HG03571 (cell line): ENCODE data around the gene RIOK3.
A peak's percentile ranks its signal among the peaks of the same experiment; 100 is the strongest.
"Not testable (repeated sequence)": the region's sequence is repeated elsewhere in the genome, so short reads cannot be mapped to it uniquely, and the experiment has no call there.

ENCODE experiments used
- ATAC-seq: cut with Tn5 transposase; IDR thresholded peaks from one replicate; pipeline ENCODE4 v1.9.1; 2021; ENCODE audit not compliant: unreplicated experiment

Gene RIOK3

DNA sequence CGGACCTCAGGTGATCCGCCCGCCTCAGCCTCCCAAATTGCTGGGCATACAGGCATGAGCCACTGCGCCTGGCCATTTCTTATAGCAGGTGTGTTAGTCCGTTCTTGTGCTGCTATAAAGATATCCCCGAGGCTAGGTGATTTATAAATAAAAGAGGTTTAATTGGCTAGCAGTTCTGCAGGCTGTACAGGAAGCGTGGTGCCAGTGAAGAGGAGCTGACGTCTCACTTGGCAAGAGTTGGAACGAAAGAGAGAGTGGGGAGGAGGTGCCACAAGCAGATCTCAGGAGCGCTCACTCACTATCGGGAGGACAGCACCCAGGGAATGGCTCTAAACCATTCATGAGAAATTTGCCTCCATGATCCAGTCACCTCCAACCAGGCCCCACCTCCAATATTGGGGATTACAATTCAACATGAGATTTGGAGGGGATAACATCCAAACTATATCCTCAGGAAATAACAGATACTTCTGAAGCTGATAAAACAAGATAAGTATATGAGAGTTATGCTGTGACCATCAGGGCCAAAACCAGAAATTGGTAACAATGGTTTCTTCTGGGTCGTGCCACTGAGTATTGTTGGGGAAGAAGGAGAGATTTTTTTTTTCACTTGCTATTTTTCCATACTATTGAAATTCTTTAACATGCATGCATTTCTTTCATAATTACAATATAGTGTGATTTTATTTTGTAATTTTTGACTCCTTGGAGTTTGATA is 42.8 kb downstream of the RIOK3 start:
- ATAC-seq, result no peak

DNA sequence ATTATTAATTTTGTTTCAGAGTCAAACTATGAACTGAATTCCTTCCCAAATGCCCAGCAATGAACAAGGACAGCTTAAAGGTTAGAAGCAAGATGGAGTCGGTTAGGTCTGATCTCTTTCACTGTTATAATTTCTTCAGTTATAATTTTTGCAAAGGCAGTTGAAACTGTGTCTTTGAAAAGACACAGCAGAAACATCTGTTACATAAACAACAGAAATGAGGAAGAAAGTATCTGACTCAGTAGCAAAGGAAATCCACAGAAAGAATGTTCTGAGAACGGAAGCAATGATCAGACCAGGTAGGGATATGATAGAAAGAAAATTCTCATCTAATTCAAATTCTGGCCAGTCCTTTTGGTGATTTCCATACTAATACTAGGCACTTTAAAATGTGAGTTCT is 45.0 kb downstream of the RIOK3 start:
- ATAC-seq, result no peak

DNA sequence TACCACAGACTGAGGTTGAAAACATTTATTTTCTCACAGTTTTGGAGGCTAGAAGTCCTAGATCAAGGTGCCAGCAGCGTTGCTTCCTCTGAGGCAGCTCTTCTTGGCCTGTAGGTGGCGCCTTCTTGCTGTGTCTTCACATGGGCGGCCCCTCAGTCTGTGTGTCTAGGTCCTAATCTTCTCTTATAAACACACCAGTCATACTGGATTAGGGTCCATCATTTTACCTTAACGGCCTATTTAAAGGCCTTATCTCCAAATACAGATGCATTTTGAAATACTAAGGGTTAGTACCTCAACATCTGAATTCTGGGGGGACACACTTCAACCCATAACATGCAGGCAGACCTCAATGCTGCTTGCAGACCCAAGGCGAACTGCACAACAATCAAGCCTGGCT is 45.8 kb downstream of the RIOK3 start:
- peak; percentile 26 for ATAC-seq

DNA sequence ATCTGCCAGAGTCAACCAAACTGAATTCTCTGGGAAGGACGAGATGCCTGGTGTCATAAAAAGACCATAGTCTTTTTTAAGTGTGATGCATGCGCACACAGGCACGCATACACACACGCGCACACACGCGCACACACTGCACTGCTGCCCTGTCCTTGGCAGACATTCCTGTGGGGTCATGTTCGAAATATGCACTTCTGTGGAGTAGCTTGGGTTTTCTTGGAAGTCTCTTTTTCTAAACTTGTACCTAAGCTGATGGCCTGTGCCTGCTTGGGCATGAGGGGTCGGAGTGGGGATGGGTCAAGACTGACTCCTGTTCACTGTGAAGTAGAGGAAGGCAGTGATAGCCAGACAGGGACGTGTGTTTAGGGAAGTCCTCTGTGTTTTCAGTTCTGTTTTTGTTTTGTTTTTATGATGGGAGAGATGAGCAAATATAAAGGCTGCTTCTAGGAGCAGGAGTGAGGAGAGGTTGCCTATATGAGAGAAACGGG is 46.2 kb downstream of the RIOK3 start:
- no peak for ATAC-seq

DNA sequence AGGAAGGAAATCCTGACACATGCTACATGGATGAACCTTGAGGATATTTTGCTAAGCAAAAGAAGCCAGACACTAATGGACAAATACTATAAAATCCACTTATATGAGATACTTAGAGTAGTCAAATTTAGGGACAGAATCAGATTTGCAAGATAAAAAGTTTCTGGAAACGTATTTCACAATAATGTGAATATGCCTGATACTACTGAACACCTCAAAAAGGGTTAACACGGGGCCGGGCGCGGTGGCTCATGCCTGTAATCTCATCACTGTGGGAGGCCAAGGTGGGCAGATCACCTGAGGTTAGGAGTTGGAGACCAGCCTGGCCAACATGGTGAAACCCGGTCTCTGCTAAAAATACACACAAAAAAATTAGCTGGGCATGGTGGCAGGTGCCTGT is 48.5 kb downstream of the RIOK3 start:
- no peak for ATAC-seq

DNA sequence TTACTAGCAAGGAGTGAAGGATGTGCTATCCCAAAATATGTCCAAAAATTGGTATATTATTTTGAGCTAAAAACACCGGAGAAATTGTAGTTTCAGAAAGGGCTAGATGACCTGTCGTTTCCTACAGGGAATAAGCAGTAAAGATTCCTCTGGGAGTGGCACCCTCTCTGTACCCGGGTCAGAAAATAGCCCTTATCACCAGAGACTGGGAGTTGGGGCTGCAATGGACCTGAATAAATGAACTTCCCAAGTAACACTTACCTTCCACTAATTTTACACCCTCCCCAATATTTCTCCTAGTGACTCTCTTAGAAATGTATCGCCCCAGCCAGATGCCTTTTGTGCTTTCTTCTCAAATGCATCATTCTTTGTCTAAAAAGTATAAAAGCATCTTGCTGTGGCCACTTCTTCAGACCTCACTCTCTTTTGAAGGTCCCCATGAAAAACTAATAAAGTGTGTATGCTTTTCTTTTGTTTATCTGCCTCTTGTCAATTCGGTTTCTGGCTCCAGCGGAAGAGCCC is 49.5 kb downstream of the RIOK3 start:
- ATAC-seq, result no peak

DNA sequence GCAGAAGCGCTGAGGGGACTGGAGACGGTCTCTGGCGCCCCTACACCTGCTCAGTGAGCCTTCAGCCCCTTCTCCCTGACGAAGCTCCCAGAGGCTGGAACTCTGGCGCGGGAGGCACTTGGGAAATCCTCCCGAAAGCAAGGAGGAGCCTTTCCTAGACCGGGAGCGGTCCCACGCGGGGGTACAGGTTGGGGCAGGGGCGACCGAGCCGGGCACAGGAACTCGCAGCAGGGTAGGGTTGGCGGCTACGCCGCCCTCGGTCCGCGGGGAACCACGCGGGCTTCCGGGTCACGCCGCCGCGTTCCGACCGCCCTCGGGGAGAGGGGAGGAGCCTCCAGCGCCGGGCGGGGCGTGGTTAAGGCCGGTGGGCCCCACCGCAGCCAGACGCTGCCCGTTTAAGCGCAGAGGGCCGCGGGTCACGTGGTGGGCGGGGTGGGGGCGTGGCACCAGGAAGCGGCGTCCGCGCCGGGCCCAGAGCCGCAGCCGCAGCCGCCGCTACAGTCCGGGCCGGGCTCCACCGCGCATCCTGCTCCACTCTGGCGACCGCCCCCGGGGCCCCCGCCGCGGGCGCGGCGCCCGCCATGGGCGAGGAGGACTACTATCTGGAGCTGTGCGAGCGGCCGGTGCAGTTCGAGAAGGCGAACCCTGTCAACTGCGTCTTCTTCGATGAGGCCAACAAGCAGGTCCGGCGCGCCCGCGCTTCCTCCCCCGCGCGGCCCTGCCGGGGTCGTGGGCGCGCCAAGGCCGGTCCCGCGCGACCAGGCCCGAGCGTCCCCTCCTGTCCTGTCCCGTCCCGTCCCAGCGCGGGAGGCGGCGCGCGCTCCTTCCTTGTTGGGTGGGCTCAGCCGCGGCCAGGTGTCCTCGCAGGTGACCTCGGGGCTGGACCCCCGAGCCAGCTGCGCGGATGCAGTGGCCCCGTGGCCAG is 50.2 kb downstream of the RIOK3 start, which contains the start of gene RMC1:
TSS of gene RMC1 (plus strand) at position 474 of the 925 bp plus-strand sequence. CDS start at position 582, 108 bp downstream.
- peak; percentile 65 for ATAC-seq

DNA sequence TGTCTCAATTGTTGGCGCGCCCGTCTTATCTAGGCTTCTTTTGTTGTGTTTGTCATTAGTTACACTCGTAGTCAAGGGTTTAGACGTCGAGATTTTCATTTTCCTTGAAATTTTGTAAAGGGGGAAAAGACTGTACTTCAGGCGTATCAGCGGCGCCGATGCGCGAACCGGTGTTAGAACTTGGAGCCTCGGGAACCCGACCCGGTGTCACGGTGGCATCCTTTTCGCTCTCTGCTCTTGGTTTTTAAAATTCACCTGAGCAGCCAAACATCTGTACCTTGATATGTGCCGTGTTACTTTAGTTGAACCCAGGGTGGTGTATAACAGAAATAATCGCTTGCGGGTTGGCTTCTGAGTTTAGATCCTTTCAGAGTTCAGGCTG is 50.9 kb downstream of the RIOK3 start:
- no peak for ATAC-seq

DNA sequence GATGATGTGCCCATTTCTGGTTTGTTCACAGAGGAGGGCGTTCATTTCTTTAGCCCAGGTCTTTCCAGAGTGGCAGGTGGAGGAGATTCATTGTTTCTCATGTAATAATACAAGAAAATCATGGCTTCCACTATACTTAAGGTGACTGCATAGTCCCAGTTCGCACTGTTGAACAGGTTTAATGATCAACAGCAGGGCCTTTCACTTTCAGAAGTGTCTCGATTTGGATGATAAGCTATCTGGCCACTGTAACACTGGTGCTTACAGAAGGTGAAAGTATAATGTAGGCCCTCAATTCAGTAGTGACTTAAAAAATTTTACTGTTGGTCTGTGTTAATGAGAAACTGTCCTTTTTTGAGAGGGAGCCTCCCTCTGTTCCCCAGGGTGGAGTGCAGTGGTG is 51.6 kb downstream of the RIOK3 start:
- peak; percentile 57 for ATAC-seq

DNA sequence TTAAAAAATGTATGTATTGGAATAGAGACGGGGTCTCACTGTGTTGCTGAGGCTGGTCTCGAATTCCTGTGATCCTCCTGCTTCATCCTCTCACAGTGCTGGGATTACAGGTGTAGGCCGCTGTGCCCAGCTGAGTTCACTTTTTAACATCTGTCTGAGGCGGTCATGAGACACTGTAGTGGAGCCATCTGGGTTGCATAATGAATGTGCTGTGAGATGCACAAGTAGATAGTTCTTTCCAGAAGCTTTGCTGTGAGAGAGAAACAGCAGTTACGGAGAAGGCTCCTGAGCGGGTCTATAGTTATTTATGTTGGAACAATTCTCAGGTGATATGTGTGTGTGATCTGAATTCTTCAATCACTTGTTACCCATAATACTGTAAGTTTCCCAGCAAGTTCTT is 53.3 kb downstream of the RIOK3 start:
- no peak for ATAC-seq

DNA sequence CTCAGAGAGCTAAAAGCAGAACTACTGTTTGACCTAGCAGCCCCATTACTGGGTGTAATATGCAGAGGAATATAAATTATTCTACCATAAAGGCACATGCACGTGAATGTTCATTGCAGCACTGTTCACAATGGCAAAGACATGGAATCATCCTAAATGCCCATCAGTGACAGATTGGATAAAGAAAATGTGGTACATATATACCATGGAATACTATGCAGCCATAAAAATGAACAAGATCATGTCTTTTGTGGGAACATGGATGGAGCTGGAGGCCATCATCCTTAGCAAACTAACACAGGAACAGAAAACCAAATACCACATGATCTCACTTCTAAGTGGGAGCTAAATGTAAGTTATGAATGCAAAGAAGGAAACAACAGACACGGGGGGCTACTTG is 57.8 kb downstream of the RIOK3 start:
- ATAC-seq, result not testable (repeated sequence)

DNA sequence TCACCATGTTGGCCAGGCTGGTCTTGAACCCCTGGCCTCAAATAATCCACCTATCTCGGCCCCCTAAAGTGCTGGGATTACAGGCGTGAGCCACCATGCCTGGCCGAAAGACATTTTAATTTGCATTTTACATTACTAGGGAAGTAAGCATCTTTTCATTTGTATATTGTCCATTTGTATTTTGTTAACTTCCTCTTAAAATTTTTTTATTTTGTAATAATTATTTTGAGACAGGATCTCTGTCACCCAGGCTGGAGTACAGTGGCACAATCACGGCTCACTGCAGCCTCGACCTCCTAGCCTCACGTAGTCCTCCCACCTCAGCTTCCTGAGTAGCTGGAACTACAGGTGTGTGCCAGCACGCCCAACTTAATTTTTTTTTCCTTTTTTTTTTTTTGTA is 59.1 kb downstream of the RIOK3 start:
- ATAC-seq, result not testable (repeated sequence)

DNA sequence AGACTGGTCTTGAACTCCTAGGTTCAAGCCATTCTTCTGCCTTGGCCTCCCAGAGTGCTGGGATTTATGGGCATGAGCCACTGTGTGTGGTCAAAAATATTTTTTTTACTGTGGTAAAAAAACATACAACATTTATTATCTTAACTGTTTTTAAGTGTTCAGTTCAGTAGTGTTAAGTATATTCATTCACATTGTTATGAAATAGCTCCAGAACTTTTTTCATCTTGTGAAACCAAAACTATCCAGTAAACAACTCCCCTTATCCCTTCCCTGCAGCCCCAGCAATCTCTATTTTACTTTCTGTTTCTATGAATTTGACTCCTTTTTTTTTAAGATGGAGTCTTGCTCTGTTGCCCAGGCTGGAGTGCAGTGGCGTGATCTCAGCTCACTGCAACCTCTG is 59.6 kb downstream of the RIOK3 start:
- ATAC-seq, result no peak

DNA sequence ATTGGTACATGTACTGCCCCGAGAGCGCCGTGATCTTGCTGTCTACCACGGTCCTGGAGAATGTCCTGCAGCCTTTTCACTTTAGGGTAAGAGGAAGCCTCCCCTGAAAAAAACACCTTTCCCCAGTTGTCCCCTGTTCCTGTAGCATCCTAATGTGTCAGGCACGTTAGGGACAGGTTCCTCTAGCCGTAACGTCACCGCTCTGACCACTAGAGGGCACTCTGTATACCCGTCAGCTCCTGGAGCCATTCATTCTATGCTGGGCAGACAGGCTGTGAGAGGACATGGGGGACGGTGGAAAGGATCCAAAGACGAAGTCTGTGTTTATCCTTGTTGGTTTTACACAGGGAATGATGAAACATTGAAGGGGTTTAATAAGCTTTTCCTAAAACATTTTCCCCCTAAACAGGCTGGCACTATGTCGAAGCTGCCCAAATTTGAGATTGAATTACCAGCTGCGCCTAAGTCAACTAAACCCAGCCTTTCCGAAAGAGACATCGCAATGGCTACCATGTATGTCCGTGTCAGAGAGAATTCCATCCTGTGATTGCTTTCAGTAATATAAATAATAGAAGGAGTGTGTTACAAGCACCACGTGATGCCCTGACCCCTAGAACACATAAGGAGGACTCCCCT is 62.9 kb downstream of the RIOK3 start:
- peak; percentile 76 for ATAC-seq

DNA sequence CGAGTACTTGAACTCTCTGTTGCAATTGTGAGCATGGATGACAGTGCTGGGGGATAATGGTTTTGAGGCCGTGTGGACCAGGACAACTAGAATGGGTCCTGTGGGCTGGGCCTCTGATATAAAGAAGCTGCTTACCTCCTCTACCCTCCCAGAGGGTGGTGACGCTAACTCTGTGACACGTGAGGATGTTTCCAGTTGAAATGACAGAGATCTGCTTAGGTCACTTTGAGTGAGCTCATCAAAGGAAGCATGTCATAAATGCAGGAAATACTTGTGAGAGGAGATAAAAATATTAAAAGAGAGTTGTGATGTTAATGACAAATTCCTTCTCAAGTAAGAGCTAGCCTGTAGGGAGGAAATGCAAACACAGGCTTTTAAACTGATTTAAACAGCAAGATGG is 66.6 kb downstream of the RIOK3 start:
- no peak for ATAC-seq

DNA sequence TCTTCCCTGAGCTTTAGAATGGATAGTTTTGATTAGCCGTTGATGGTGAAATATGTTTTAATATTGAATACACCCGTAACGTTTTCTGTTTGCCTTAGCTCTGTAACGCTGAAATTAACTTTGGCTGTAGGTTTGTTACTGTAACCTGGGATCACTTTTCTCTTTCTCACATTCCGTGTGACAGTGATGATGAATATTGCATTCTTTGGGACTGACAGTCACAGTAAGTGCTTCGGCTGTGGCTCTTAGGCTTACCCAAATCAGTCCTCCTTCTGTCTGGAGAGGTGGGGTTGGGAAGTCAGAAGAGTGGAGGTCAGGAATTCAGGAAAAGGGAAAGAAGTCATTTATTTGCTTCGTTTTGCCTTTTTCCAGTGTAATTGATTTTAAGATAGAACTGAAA is 68.2 kb downstream of the RIOK3 start:
- no peak for ATAC-seq

DNA sequence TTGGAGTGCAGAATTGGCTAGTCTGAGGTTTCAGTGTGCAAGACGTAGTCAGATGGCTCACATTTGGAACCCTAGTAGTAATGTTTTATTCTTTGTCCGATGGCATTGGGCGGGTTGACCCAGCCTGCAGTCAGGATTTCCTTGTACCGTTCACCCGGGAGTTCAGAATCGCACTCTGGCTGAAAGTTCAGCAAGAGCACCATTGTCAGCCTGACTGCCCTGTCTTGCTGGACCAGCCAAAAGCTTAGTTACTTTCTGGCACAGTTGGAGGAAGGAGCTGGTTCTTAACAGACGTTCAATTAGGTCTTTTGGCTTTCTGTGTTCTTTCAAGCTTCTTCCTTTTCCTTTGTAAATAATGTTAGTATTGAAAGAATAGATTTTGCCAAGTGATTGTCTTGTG is 68.8 kb downstream of the RIOK3 start:
- ATAC-seq, result no peak

DNA sequence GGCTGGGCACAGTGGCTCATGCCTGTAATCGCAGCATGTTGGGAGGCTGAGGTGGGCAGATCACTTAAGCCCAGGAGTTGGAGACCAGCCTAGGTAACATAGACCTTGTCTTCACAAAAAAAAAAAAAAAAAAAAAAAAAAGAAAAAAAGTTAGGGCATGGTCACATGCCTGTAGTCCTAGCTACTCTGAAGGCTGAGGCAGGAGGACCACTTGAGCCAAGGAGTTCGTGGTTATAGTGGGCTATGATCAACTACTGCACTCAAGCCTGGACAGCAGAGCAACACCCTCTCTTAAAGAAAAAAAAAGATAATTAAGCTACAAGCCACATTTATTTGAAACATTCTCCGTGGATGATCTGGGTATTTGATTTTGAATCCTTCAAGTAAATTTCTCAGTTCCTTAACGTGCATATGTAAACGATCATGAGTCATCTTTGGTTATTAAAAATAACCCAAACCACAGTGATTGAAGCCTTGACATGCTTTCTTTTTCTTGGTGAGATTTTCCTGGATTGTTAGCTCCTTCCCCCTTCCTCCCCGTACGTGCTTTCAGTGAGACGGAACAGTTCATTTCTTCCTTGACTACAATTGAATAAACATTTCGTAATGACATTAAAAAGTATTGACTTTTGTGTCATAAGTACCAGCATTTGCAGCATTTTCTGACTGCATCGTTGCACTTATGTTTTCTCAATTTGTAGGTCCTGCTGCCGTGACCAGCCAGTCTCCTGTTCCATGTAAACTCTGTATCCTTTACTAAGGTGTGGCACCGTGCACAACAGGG is 70.5 kb downstream of the RIOK3 start:
- no peak for ATAC-seq

DNA sequence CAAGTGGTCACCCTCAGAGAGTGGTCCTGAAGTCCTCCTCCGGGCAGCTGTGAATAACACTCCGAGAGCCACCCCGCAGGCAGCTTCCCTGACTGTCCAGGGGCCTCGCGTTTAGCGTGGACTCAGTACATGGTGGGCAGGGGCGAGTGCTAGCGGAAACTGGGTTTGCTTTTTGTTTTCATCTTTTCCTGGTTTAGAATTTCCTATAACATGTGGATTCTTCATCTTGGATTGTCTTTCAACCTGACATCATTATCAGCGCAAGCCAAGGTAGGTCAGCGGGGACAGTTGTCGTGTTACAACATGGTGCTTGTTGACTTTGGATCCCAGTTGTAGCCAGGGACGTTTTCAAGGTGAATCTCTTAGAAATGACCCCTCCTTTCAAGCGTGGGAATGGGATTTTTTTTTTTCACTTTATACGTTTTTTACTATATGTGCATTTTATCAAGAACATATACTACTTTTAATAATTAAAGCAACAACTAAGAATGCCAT is 71.2 kb downstream of the RIOK3 start:
- no peak for ATAC-seq

DNA sequence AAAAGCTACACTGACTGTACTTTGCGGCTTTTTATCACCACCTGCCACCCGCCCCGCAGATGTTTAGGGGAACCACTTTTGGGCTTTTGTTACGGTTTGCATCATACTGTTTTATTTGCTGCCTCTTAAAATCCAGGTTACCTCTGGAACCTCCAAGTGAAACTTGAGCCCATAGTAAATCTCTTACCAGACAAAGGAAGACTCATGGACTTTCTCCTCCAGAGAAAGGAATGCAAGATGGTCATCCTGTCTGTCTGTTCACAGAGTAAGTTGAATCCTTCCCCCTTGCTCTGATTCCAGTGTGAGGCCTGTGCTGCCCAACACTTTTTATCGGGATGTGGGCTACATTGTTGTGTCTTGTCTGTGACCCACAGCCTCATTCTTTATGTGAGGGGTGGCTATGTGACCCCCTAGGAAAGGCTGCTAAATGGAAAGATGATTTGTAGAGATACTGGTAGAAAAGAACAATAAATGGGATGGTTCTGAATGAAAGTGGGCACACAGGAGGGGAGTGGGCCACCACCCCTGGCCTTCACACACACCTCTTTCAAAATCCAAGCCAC is 73.5 kb downstream of the RIOK3 start:
- ATAC-seq, result no peak
